ENCODE data around the gene TPCN2. TPM values are rescaled to one million over a fixed set of nuclear protein-coding genes. Genes with fewer than 3 reads are reported as not detected.

Gene TPCN2
- total RNA-seq, 1 donor from 2014 or later = 36.2 TPM

- ATAC-seq (no peak), DNase-seq (ENCODE audit: low spot score) (no peak)
- intact Hi-C loops (cut with DNase I) = loop anchor here (2.0 kb wide), 1 partner anchor 77 kb away; no protein-coding TSS in a partner anchor
Observed at GRCh38 chr11:69113646-69114340, 65.1 kb downstream of the TPCN2 start.

- no peak for DNase-seq (ENCODE audit: low spot score)
- ATAC-seq = no peak
- intact Hi-C loops (cut with DNase I) = loop anchor here (2.0 kb wide), 1 partner anchor 76 kb away; no protein-coding TSS in a partner anchor
Observed at GRCh38 chr11:69114362-69114761, 65.6 kb downstream of the TPCN2 start.

GRCh38 chr11:69114811-69115523, 66.2 kb downstream of the TPCN2 start:
- DNase-seq (ENCODE audit: low spot score) = no peak
- ATAC-seq = no peak

GRCh38 chr11:69115586-69116560, 67.1 kb downstream of the TPCN2 start:
- no peak for DNase-seq (ENCODE audit: low spot score)
- intact Hi-C loops (cut with DNase I) = loop anchor here (2.0 kb wide), 1 partner anchor 75 kb away; no protein-coding TSS in a partner anchor
- ATAC-seq = peak; percentile 46

More at GRCh38 chr11:69114811-69115523, 66.2 kb downstream of the TPCN2 start:
- intact Hi-C loops (cut with DNase I) = loop anchor here (2.0 kb wide), 1 partner anchor 76 kb away; no protein-coding TSS in a partner anchor

GRCh38 chr11:69116671-69117070, 67.9 kb downstream of the TPCN2 start:
- ATAC-seq (no peak), DNase-seq (ENCODE audit: low spot score) (no peak)
- intact Hi-C loops (cut with DNase I) = no loop called here

- no peak for ATAC-seq
- intact Hi-C loops (cut with DNase I) = no loop called here
- no peak for DNase-seq (ENCODE audit: low spot score)
Observed at GRCh38 chr11:69119190-69119589, 70.5 kb downstream of the TPCN2 start.

GRCh38 chr11:69120096-69120875, 71.6 kb downstream of the TPCN2 start:
- no peak for ATAC-seq

GRCh38 chr11:69121021-69121420, 72.3 kb downstream of the TPCN2 start:
- ATAC-seq (no peak), DNase-seq (ENCODE audit: low spot score) (no peak)
- intact Hi-C loops (cut with DNase I) = no loop called here

More at GRCh38 chr11:69120096-69120875, 71.6 kb downstream of the TPCN2 start:
- intact Hi-C loops (cut with DNase I) = no loop called here
- no peak for DNase-seq (ENCODE audit: low spot score)

- no peak for ATAC-seq
- intact Hi-C loops (cut with DNase I) = no loop called here
- DNase-seq (ENCODE audit: low spot score) = no peak
Observed at GRCh38 chr11:69121621-69122325, 73.0 kb downstream of the TPCN2 start.

- no peak for ATAC-seq
- DNase-seq (ENCODE audit: low spot score) = no peak
- intact Hi-C loops (cut with DNase I) = no loop called here
Observed at GRCh38 chr11:69122326-69122629, 73.5 kb downstream of the TPCN2 start.

GRCh38 chr11:69122630-69123431, 74.1 kb downstream of the TPCN2 start:
- ATAC-seq = peak; percentile 77
- DNase-seq (ENCODE audit: low spot score) = no peak
- intact Hi-C loops (cut with DNase I) = no loop called here

- no peak for ATAC-seq
- intact Hi-C loops (cut with DNase I) = no loop called here
- DNase-seq (ENCODE audit: low spot score) = no peak
Observed at GRCh38 chr11:69123593-69124545, 75.1 kb downstream of the TPCN2 start.

GRCh38 chr11:69125861-69126260, 77.1 kb downstream of the TPCN2 start:
- DNase-seq (ENCODE audit: low spot score) = no peak
- intact Hi-C loops (cut with DNase I) = no loop called here
- ATAC-seq = no peak

GRCh38 chr11:69126286-69126685, 77.6 kb downstream of the TPCN2 start:
- DNase-seq (ENCODE audit: low spot score) = no peak
- intact Hi-C loops (cut with DNase I) = no loop called here

GRCh38 chr11:69127081-69127850, 78.5 kb downstream of the TPCN2 start:
- DNase-seq (ENCODE audit: low spot score) = no peak
- intact Hi-C loops (cut with DNase I) = loop anchor here (1.0 kb wide), 1 partner anchor 48 kb away; no protein-coding TSS in a partner anchor
- ATAC-seq = no peak

More at GRCh38 chr11:69126286-69126685, 77.6 kb downstream of the TPCN2 start:
- ATAC-seq = no peak

Measured in sciatic nerve (tissue), 2 donors.